GM19324 (cell line): ENCODE data around the gene EFNA5.
A peak's percentile ranks its signal among the peaks of the same experiment; 100 is the strongest.

Experiments used
- ATAC-seq: cut with Tn5 transposase; IDR thresholded peaks from one replicate; pipeline ENCODE4 v1.9.1; 2021; ENCODE audit warnings: mild to moderate bottlenecking, moderate library complexity; ENCODE audit not compliant: unreplicated experiment, low FRiP score

Gene EFNA5

GRCh38 chr5:107385708-107386107, 285.0 kb downstream of the EFNA5 start:
- ATAC-seq: no peak

DNA sequence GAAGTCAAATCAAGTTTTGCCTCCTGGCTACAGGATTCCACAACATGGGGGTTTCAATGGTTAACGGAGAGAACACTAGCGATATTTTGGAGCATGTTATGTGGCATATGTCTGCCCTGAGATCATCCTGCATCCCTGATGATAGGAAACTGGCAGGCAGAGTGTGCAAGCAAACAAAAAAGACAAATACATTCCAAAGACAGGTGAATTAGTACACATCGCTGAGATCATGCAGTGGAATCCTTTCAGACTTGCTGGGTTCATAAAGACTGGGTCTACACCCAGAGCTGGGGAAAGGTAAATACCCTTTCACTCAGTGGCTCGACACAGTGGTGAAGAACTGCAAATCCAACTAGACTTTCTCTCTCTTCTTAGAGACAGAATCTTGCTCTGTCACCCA, 286.5 kb downstream of the EFNA5 start:
- no peak for ATAC-seq

DNA sequence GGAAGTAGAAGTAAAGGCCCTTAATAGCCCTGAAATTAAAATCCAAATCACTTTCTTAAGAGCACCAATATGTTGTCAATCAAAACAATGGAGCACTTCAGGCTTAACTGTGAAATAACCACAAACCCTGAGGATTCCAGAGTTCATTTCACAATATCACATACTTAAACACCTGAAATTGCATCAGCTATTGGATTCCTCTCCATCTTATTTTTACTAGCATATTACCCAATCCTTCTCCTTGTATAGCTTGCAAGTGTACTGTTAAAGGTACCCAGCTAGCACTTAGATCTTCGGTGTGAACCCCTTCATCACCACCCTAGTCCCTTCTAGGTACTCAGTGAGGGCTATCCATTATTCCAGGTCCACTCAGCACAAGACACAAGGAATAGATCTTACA, 287.3 kb downstream of the EFNA5 start:
- ATAC-seq: no peak

DNA sequence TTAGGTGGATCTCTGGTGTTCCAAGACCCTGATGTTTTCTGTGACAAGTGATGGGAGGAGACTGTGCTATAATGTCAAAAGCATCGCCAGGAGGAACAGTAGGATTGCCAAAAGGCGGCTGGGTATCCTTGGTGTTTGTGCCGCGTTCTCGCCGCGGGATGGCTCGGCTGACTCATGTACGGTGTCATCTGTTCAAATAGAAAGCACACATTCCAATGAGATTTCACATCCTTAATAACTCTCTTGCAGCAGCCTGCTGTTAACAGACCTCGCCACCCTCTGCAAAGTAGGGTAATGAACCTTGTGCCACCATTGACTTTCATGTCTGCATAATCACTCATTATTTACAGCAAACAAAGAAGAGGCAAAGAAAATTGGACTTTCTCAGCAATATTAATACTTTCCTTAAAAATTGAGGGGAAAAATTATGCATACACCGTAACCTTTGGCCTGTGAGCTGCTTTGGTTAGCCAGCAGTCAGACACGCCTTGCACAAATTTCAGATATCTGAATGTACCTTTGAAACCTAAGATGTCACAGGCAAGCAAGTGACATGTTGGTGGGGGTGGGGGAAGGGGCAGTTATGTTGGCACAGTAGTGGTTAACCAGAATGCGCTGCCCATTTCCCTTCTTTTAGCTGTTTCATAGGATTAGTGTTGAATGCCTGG, 289.4 kb downstream of the EFNA5 start:
- no peak for ATAC-seq

GRCh38 chr5:107380654-107381053, 290.1 kb downstream of the EFNA5 start:
- no peak for ATAC-seq

DNA sequence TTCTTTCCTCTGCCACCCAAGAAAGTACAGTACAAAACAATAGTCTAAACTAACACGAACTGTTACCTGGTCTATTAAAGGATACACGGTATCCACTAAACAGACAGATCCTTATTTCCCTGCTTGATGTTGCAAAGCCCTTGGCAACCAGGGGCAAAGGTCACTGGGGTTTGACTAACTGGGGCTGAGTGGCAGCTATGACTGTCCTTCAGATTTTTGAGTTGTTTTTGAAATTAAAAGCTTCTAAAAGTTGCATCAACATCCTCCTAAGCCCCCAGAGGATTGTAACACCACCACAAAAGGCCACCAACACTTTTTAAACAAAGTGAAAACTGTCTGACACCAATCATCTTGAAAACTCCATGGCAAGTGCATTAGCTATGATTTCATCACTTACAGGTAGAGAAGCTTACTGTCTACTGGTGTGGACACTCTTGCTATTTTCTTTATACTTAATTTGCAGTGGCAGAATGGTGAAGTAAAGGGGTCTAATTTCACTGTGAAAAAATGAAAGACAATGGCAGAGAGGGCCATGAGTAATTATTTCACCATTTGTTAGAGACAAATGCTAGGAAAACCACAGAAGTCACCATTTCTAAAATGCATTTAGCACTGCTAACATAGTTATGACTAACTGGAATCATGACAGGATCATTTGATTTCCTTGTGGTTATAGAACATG, 292.4 kb downstream of the EFNA5 start:
- no peak for ATAC-seq

GRCh38 chr5:107377277-107377609, 293.5 kb downstream of the EFNA5 start:
- no peak for ATAC-seq

- ATAC-seq: no peak
Measured at GRCh38 chr5:107376546-107377276, 294.0 kb downstream of the EFNA5 start.

GRCh38 chr5:107373549-107374263, 297.0 kb downstream of the EFNA5 start:
- ATAC-seq: peak; percentile 74

- ATAC-seq: no peak
Measured at GRCh38 chr5:107372723-107373450, 297.9 kb downstream of the EFNA5 start.

GRCh38 chr5:107370396-107370968, 300.3 kb downstream of the EFNA5 start:
- no peak for ATAC-seq

GRCh38 chr5:107369622-107370021, 301.1 kb downstream of the EFNA5 start:
- no peak for ATAC-seq

DNA sequence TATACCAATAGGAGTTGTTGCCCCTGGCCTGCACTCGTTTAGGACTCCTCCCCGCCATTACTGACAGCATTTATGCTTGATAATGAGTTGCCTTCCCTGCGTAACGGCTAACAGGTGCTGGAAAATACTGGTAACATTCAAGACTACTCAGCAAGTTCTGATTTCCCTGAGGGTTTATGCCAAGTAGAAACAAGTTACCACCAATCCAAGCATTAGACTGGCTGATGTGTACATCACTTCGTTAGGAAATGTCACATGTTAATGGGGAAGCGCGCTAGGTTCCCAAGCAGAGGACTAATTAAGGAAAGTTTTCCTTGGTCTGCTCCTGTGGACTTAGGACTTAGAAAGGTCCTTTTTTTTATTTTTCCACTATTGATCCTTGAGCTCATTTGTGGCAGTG, 302.1 kb downstream of the EFNA5 start:
- no peak for ATAC-seq

GRCh38 chr5:107367939-107368338, 302.8 kb downstream of the EFNA5 start:
- no peak for ATAC-seq

GRCh38 chr5:107367480-107367879, 303.3 kb downstream of the EFNA5 start:
- ATAC-seq: no peak

DNA sequence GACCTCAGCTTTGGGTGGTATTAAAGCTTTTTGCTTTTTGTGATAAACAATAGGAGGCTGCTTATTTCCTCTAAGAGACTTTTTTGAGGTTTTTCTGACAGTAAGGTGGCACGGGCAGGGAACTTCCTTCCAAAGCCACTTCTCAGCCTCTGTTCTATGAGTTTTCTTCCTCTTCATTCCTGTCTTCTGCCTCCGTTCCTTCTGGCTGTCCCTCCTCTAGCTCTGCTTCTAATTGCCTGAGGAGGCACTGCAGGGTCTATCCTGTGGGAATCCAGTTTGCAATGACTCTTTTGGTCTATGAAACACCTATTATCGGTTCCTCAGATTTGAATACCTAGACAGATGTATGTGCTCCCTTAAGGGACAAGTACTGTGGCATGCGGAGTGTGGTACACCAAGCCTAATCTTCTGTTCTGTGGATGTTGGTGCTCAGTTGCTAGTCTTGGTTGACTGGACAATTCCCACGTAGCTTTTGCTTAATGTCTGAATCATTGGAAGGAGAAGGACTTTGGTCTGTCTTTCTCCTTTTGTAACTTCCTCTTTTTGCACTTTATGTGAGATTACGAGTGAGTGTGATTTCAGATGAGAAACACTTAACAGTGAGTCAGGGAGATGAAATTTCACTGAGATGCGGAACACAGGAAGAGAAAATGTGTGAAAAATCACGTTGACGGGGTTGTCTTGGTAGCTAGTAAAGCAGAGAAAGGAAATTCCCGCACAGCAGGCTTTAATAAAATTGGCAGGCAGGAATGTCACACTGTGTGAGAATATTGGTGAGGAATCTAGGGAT, 305.2 kb downstream of the EFNA5 start:
- ATAC-seq: peak; percentile 54

- ATAC-seq: peak; percentile 8
Measured at GRCh38 chr5:107364443-107365319, 306.1 kb downstream of the EFNA5 start.

DNA sequence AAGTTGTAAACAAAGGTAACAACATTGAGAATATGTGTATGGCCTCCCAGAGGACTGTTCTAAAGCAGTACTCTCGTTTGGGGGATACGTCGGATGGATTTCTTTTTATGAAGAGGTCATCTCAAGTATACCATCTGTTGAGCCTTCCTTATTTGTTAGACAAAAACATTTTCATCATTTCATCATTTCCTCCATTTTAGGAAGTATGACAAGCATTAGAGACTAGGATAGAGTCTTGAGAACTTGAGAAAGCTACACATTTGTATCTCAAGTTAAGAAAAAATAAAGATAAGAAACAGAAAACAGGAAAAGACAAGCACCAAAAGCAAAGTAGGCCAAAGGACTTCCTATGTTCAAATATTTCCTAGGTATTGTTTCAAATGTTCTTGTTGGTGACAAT, 307.0 kb downstream of the EFNA5 start:
- ATAC-seq: no peak
